ENCODE results near the gene FAM162B.
"Not testable (repeated sequence)": the region's sequence is repeated elsewhere in the genome, so short reads cannot be mapped to it uniquely, and the experiment has no call there.

FAM162B gene

DNA sequence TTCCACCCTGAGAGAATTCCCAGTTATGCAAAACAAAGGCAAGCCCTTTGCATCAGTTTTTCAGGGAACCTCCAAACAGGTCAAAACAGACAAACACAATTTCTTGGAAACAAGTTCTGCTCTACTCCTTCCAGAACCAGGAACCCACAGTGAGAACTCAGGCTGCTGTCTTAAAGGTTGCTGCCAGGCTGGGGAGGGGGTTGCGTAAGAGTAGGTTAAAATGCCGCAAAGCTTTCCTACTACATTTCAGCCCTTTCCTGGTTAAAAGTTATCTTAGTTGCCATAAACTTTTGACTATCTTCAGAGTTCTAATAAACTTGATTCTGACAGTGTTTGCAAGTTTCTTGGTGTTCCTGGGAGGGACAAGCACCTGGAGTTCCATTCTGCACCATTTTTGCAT, 50.8 kb downstream of the FAM162B start:
- no peak for DNase-seq

DNA sequence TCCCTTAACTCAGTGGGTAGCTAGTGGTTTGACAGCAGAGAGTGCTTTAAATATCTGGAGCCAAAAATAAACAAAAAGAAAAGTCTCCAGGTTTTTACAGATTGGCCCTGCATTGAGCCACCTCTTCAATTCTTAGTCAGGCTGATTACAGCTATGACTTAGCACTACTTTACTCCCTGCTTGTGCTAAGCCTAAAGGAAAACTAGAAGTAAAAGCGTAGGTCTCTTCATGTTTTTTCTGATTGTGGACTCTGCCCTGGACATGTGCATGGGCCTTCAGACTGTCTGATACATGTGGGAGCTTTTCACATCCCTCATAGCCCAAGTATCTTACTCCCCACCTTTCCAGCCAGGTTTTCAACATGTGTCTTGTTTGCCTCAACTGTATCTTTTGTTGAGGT, 51.2 kb downstream of the FAM162B start:
- DNase-seq = no peak

DNA sequence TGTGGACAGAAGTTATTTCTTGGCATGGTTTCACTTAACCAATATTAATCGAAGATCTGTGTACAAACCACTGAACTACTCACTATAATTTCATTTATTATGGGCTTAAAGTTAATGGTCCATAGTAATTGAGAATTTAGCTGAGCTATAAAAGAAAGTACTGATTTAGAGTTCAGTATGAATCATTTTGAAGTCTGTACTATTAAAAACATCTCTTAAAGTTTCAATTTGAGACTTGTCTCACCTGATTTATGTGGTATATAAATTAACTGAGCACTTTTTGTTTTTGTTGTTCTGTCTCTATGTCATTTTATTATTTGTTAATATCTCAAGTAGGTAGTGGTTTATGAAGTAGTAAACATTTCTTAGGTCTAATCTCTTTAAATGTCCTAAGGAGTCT, 59.6 kb downstream of the FAM162B start:
- no peak for DNase-seq

DNA sequence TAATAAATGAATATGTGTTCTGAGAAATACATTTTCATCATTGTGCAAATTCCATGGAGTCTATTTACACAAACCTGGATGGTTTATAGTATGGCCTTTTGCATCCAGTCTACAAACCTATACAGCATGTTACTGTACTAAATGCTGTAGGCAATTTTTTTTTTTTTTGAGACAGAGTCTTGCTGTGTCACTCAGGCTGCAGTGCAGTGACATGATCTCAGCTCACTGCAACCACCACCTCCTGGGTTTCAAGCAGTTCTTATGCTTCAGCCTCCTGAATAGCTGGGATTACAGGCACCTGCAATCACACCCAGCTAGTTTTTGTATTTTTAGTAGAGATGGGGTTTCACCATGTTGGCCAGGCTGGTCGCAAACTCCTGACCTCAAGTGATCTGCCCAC, 61.6 kb downstream of the FAM162B start:
- DNase-seq = not testable (repeated sequence)

Data from stimulated activated CD4-positive, alpha-beta T cell treated with anti-CD3 and anti-CD28 coated beads, Interleukin-15, amount 100 ng/mL, for 24 hours (primary cell).